Spleen (tissue), 7 donors: ENCODE data around the gene ENTPD5.

ENCODE experiments used
- POLR2A ChIP-seq, 3 donors: fragments of 450-650 bp; IDR thresholded peaks; one replicate each; pipeline ENCODE4 v1.5.1; 2017; ENCODE audit warnings: antibody characterized with exemption in 3 of 3, mild to moderate bottlenecking in 1 of 3
- TF ChIP-seq, protein P1 (sequence below), 11 experiments: fragments of 200-600 bp in 7 of 11; fragments of 450-650 bp in 4 of 11; sonication (generic) in 4 of 11; IDR thresholded peaks in 8 of 11; conservative IDR thresholded peaks in 3 of 11; 1 replicate in 7 of 11; 2 replicates in 4 of 11; pipeline versions ENCODE4 v1.4.0 to v1.8.0; 2016 to 2021; ENCODE audit warnings: antibody characterized with exemption in 11 of 11, inconsistent platforms in 4 of 11, mild to moderate bottlenecking in 1 of 11
- donor health status: DM: no; HTN: no; CAD: no; lungs with moderate emphysema.
- donor health status: DM: no; HTN: no; CAD: no.
- donor health status: DM: no; HTN: no; CAD: no.

DNA sequence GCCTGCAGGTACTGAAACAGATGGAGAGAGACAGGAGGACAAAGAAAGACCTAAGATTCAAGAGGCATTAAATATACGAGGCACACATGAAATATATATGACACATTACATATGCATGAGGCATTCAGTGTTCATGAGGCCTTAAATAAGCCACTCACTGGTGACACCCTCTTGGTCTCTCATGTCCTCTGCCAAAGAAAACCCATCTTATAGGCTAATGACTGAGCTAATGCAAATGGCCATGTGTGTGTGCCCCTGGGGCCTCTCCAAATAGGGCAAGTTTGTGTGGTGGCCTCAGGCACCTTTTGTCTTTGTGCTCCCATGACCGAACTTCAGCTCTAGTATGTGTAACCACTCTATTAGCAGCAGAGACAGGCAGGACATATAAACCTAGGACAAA is 50.2 kb downstream of the ENTPD5 start:
- TF ChIP-seq, protein P1, sequence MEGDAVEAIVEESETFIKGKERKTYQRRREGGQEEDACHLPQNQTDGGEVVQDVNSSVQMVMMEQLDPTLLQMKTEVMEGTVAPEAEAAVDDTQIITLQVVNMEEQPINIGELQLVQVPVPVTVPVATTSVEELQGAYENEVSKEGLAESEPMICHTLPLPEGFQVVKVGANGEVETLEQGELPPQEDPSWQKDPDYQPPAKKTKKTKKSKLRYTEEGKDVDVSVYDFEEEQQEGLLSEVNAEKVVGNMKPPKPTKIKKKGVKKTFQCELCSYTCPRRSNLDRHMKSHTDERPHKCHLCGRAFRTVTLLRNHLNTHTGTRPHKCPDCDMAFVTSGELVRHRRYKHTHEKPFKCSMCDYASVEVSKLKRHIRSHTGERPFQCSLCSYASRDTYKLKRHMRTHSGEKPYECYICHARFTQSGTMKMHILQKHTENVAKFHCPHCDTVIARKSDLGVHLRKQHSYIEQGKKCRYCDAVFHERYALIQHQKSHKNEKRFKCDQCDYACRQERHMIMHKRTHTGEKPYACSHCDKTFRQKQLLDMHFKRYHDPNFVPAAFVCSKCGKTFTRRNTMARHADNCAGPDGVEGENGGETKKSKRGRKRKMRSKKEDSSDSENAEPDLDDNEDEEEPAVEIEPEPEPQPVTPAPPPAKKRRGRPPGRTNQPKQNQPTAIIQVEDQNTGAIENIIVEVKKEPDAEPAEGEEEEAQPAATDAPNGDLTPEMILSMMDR (IDR thresholded peaks at IDR 0.05 in 8 of 11, conservative IDR thresholded peaks at IDR 0.05 in 3 of 11), result no peak
- TF ChIP-seq POLR2A (IDR thresholded peaks at IDR 0.05), result no peak
